ENCODE data around the gene CEP295NL. TPM values are rescaled to one million over a fixed set of nuclear protein-coding genes. Genes with fewer than 3 reads are reported as not detected.

The CEP295NL gene
- total and polyA plus RNA-seq, 2 of the 8 experiments (the other 6 are each of a cell fraction or from before 2014, with no cell fraction given), result 0.06 to 2.0 TPM

DNA sequence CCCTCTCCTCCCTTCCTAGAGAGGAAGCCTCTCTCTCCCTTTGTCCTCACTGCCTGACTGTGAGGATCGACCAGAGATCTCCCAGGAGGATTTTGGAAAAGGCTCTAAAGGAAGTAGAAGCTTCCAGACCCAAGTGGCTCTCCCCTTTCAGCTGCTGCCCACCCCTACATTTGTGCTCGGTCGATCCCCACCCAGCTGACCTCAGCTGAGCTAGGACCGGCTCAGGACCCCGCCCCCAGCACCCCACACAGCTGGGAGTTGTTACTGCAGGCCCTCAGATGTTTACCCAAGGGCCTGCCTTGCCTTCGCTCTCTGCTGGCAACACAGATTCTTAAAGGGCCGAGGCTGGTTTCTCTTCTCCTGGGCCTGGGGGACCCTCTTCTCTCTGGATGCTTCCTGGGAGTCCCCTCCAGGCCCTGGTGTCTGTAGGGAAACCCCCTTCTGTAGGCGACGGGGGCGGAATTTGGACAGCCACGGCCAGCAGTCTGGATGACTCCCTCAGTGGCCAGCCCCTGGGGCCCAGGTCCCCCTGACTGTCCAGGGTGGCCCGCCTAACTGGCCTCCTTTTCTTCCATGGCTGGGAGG is 49.1 kb upstream of the CEP295NL start (continued):
- TF ChIP-seq RBBP5 (IDR thresholded peaks at IDR 0.05; ENCODE audit: borderline replicate concordance, low read depth, low read length), result no peak

All from H1 (cell line).